Osteocyte (in vitro differentiated cells): ENCODE data around the gene SIDT1. TPM values are rescaled to one million over a fixed set of nuclear protein-coding genes. Genes with fewer than 3 reads are reported as not detected.

Experiments
- DNase-seq: peaks from one replicate; pipeline ENCODE4 v3.0.0; 2021; ENCODE audit warnings: mixed read lengths; ENCODE audit not compliant: unreplicated experiment; ENCODE audit errors: extremely low spot score
- H3K27ac Mint-ChIP-seq: one replicate; pipeline ENCODE4 v1.8.0; 2021; ENCODE audit warnings: mild to moderate bottlenecking, mixed read lengths; ENCODE audit not compliant: unreplicated experiment
- H3K27me3 Mint-ChIP-seq: one replicate; pipeline ENCODE4 v1.8.0; 2021; ENCODE audit warnings: mixed read lengths; ENCODE audit not compliant: unreplicated experiment
- H3K36me3 Mint-ChIP-seq: one replicate; pipeline ENCODE4 v1.8.0; 2021; ENCODE audit warnings: mixed read lengths; ENCODE audit not compliant: unreplicated experiment
- H3K4me1 Mint-ChIP-seq: one replicate; pipeline ENCODE4 v1.8.0; 2021; ENCODE audit warnings: mixed read lengths; ENCODE audit not compliant: unreplicated experiment
- H3K4me3 Mint-ChIP-seq: one replicate; pipeline ENCODE4 v1.8.0; 2021; ENCODE audit warnings: mild to moderate bottlenecking, moderate library complexity, mixed read lengths; ENCODE audit not compliant: unreplicated experiment
- H3K9me3 Mint-ChIP-seq: one replicate; pipeline ENCODE4 v1.8.0; 2021; ENCODE audit warnings: mixed read lengths; ENCODE audit not compliant: unreplicated experiment
- CTCF ChIP-seq: fragments of 200-600 bp; sonication (generic); IDR thresholded peaks from 2 replicates; pipeline ENCODE4 v1.5.0; 2021; ENCODE audit warnings: antibody characterized with exemption, mild to moderate bottlenecking, moderate library complexity
- total RNA-seq: library from RNA; stranded (reverse); gene quantifications from 2 replicates; pipeline ENCODE4 v1.2.1, GENCODE V29; 2021

Gene SIDT1
- total RNA-seq, 1 donor from 2014 or later: not detected

- Mint-ChIP-seq H3K4me1 (no peaks in the 10 kb centered on the region), H3K4me3 (no peak overlapping the region), H3K27me3 (peaks cover 12% of the 10 kb centered on the region), H3K9me3 (no peaks in the 10 kb centered on the region), H3K27ac (no peak overlapping the region), H3K36me3 (no peaks in the 10 kb centered on the region)
- TF ChIP-seq CTCF: no peak
- DNase-seq: no peak
These were observed 26.7 kb downstream of the SIDT1 start for GRCh38 chr3:113559009-113559408.

- TF ChIP-seq CTCF: no peak
- H3K36me3 Mint-ChIP-seq: no peaks in the 10 kb centered on the region
- no peaks in the 10 kb centered on the region for H3K4me1 Mint-ChIP-seq
- H3K27me3 Mint-ChIP-seq: peaks cover 22% of the 10 kb centered on the region
- H3K4me3 Mint-ChIP-seq: no peak overlapping the region
- H3K9me3 Mint-ChIP-seq: no peaks in the 10 kb centered on the region
- H3K27ac Mint-ChIP-seq: no peak overlapping the region
- DNase-seq: no peak
These were observed 27.9 kb downstream of the SIDT1 start for GRCh38 chr3:113560271-113560670.

- no peak for DNase-seq
- H3K4me3 Mint-ChIP-seq: no peak overlapping the region
These were observed 28.7 kb downstream of the SIDT1 start for GRCh38 chr3:113560831-113561623.

GRCh38 chr3:113565555-113565954 is 33.2 kb downstream of the SIDT1 start:
- H3K27me3 Mint-ChIP-seq: peaks cover 37% of the 10 kb centered on the region
- H3K27ac Mint-ChIP-seq: no peak overlapping the region
- TF ChIP-seq CTCF: no peak
- no peaks in the 10 kb centered on the region for H3K36me3 Mint-ChIP-seq
- DNase-seq: no peak
- H3K9me3 Mint-ChIP-seq: no peaks in the 10 kb centered on the region
- no peaks in the 10 kb centered on the region for H3K4me1 Mint-ChIP-seq
- H3K4me3 Mint-ChIP-seq: no peak overlapping the region

More at GRCh38 chr3:113560831-113561623, 28.7 kb downstream of the SIDT1 start:
- H3K27ac Mint-ChIP-seq: no peak overlapping the region
- H3K9me3 Mint-ChIP-seq: no peaks in the 10 kb centered on the region
- H3K36me3 Mint-ChIP-seq: no peaks in the 10 kb centered on the region
- TF ChIP-seq CTCF: no peak
- H3K27me3 Mint-ChIP-seq: peaks cover 28% of the 10 kb centered on the region
- no peaks in the 10 kb centered on the region for H3K4me1 Mint-ChIP-seq

GRCh38 chr3:113570158-113570557 is 37.8 kb downstream of the SIDT1 start:
- Mint-ChIP-seq H3K4me3 (no peak overlapping the region), H3K36me3 (no peaks in the 10 kb centered on the region), H3K27me3 (peaks cover 55% of the 10 kb centered on the region), H3K4me1 (no peaks in the 10 kb centered on the region), H3K27ac (no peak overlapping the region), H3K9me3 (no peaks in the 10 kb centered on the region)
- no peak for TF ChIP-seq CTCF
- DNase-seq: no peak
